Coronary artery (tissue), 2 donors: ENCODE data around the gene SESN2.

Experiments
- DNase-seq: peaks from one replicate; pipeline ENCODE4 v3.0.0-alpha.2; 2017; ENCODE audit warnings: low spot score
- H3K27ac ChIP-seq, 2 donors: fragments of 200-600 bp; sonication (generic); one replicate each; pipeline ENCODE4 v1.5.1; 2016 to 2019
- H3K4me3 ChIP-seq: fragments of 200-600 bp; sonication (generic); 2 replicates; pipeline ENCODE4 v1.5.1; 2016; ENCODE audit warnings: mild to moderate bottlenecking, moderate library complexity
- TF ChIP-seq, protein P1 (sequence below): fragments of 200-600 bp; sonication (generic); IDR thresholded peaks from one replicate; pipeline ENCODE4 v1.5.1; 2019; ENCODE audit warnings: antibody characterized with exemption

SESN2 gene

DNA sequence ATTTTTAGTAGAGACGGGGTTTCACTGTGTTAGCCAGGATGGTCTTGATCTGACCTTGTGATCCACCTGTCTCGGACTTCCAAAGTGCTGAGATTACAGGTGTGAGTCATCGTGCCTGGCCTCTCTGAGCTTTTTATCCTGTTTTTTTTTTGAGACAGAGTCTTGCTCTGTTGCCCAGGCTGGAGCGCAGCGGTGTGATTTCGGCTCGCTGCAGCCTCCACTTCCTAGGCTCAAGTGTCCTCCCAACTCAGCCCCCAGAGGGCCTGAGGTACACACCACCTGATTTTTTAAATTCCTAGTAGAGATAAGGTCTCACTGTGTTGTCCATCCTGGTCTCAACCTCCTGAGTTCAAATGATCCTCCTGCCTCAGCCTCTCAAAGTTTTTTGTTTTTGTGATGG lies 20.4 kb downstream of the SESN2 start:
- TF ChIP-seq, protein P1, sequence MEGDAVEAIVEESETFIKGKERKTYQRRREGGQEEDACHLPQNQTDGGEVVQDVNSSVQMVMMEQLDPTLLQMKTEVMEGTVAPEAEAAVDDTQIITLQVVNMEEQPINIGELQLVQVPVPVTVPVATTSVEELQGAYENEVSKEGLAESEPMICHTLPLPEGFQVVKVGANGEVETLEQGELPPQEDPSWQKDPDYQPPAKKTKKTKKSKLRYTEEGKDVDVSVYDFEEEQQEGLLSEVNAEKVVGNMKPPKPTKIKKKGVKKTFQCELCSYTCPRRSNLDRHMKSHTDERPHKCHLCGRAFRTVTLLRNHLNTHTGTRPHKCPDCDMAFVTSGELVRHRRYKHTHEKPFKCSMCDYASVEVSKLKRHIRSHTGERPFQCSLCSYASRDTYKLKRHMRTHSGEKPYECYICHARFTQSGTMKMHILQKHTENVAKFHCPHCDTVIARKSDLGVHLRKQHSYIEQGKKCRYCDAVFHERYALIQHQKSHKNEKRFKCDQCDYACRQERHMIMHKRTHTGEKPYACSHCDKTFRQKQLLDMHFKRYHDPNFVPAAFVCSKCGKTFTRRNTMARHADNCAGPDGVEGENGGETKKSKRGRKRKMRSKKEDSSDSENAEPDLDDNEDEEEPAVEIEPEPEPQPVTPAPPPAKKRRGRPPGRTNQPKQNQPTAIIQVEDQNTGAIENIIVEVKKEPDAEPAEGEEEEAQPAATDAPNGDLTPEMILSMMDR = no peak
- DNase-seq = no peak
- no peak overlapping the region for H3K4me3 ChIP-seq
- H3K27ac ChIP-seq = no peak overlapping the region

DNA sequence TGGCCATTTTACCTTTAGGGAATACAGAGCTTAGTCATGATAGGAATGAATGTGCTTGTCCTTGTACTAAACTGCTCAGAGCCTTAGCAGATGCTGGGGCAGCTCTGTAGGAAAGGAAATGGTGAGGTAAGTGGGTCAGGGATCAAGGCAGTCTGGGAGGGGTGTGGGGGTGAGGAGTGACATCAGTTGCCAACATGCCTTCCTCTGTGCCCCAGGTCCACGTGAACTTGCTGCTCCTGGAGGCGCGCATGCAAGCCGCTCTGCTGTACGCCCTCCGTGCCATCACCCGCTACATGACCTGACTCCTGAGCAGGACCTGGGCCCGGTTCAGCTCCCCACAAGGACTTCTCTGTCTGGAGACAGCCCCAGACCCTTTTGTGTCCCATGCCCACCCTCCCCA lies 21.2 kb downstream of the SESN2 start:
- no peak overlapping the region for H3K4me3 ChIP-seq
- TF ChIP-seq, protein P1 = no peak
- peak overlapping the region in 1 of 2 donors; percentile 64 for H3K27ac ChIP-seq
- DNase-seq = no peak

DNA sequence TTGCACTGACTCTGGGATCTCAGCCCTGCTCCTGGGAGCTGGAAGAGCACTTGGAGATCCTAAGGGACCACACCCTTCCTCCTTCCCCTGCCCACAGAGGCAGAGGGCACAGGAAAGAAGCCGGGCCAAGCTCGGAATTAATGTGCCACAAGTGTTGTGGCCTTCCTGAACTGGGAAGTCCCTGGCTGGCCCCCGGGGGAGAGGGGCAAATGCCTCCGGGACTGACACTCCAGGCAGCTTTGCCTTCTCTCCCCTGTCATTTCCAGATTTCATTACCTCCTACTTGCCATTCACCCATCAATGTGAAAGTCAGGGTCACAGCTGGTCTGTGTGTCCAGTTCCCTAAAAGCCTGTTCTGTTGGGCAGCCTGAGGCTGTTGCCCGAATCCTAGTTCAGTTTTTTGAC lies 21.7 kb downstream of the SESN2 start:
- DNase-seq = no peak
- H3K27ac ChIP-seq = peak overlapping the region in 1 of 2 donors; percentile 64
- TF ChIP-seq, protein P1 = no peak
- H3K4me3 ChIP-seq = no peak overlapping the region

DNA sequence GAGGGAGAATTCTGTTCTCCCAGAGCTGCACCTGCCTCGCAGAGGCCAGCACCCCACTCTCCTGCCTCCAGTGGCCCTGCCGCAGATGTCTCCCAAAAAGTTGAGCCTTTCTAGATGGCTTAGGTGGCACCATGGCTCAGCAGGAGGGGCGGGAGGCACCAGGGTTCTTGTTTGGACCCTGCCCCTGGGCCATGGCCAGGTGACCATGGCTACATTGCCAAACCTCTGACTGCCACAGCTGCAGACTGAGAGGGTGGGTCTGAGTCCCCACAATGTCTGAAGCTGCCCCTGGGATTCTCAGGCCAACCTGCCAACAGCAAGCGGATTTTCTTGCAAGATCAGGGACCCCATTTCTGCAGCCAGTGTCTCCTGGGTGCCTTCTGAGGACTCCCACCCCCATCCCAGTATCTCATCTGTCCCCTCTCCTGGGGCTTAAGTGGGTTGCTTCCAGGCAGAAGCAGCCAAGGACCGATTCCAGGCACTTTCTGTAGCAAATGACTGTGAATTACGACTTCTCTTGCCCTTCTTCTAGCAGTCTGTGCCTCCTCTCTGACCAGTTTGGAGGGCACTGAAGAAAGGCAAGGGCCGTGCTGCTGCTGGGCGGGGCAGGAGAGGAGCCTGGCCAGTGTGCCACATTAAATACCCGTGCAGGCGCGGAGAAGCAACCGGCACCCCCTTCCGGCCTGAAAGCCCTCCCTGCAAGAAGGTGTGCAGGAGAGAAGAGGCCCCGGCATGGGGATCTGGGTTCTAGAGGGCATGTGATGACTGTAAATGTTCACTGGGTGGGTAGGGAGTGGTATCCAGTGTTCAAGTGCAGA lies 22.5 kb downstream of the SESN2 start:
- TF ChIP-seq, protein P1 = no peak
- H3K4me3 ChIP-seq = no peak overlapping the region
- DNase-seq = no peak
- H3K27ac ChIP-seq = peak overlapping the region in 1 of 2 donors; percentile 48

DNA sequence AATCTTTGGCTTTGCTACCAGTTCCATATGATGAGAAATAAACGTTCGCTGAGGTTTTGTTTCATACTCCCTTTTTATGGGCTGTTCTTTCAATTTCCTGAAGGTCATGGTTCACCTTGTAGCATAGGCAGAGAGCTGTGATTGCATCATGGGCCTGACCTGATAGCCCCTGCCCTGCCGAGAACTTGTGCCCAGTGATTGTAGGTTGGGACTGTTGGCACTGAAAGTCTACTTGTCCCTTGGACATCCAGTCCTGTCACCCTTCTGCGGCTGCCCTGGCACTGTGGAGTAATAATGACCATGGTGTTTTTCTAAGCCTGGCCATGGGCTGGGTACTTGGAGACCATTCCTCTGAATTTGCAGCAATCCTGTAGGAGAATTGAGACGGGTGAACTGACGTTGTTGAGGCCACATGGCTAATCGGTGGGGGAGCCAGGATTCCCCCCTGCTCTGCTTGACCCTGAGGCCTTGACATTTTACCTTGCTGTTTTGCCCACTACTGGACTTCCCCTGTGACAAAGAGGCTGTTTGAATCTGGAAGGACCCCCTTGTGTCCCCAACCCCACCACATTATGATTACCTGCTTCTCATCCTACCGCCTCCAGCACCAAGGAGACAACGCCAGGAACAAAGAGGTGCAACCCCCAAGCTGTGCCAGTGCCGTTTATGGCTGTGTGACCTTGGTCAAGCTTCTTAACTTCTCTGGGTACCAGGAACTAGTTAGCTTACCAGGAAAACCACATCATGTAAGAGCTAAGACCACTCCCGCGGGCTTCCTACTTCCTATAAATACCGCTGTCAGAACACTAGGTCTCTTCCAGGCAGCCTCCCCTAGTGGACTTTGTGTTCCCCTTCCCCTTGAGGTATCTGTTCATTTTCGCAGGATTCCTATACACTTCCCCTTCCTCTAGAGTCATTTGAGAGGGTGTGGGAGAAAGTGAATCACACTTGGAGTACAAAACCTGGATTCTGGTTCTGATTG lies 23.4 kb downstream of the SESN2 start:
- H3K4me3 ChIP-seq = no peak overlapping the region
- DNase-seq = no peak
- TF ChIP-seq, protein P1 = no peak
- peak overlapping the region in 1 of 2 donors; percentile 12 for H3K27ac ChIP-seq

DNA sequence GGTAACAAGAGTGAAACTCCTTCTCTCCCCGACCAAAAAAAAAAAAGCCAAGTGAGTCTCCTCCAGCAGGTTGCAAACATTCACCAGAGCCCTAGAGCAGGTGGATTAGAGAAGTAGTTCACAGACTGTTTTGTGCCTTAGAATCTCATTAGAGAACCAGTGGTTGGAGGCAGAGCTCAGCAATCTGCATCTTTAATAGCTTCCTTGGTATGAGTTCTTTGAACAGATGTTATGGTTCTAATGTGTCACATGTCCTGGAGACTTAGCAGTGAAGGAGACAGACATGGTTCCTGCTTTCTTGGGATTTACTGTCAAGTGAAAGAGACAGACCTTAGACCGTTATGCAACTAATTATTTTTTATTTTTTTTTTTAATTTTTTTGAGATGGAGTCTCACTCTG lies 26.8 kb downstream of the SESN2 start:
- TF ChIP-seq, protein P1 = no peak
- no peak for DNase-seq
- no peak overlapping the region for H3K4me3 ChIP-seq
- H3K27ac ChIP-seq = no peak overlapping the region
